NCI-H1417 (cell line): Measurements from ENCODE around the gene HRH1.

Source experiments
- DNase-seq, 3 experiments: peaks; one replicate each; lab custom pipeline; 2025; lab: John Stamatoyannopoulos, UW

HRH1 gene

GRCh38 chr3:11282250-11283138 lies 128.2 kb downstream of the HRH1 start:
- DNase-seq: no peak

- DNase-seq: no peak
Measured at GRCh38 chr3:11283139-11283475, 128.8 kb downstream of the HRH1 start.

- no peak for DNase-seq
Measured at GRCh38 chr3:11284011-11284410, 129.7 kb downstream of the HRH1 start.

- no peak for DNase-seq
Measured at GRCh38 chr3:11285471-11285870, 131.2 kb downstream of the HRH1 start.

- no peak for DNase-seq
Measured at GRCh38 chr3:11287404-11287803, 133.1 kb downstream of the HRH1 start.

GRCh38 chr3:11288021-11288491 lies 133.8 kb downstream of the HRH1 start:
- no peak for DNase-seq

GRCh38 chr3:11288786-11289637 lies 134.7 kb downstream of the HRH1 start:
- DNase-seq: no peak

- DNase-seq: no peak
Measured at GRCh38 chr3:11289864-11290263, 135.6 kb downstream of the HRH1 start.

GRCh38 chr3:11290743-11291680 lies 136.7 kb downstream of the HRH1 start:
- no peak for DNase-seq

GRCh38 chr3:11291808-11292207 lies 137.5 kb downstream of the HRH1 start:
- peak in 1 of 3 experiments; percentile 1 for DNase-seq

- no peak for DNase-seq
Measured at GRCh38 chr3:11297126-11297525, 142.8 kb downstream of the HRH1 start.

- DNase-seq: no peak
Measured at GRCh38 chr3:11300970-11301369, 146.7 kb downstream of the HRH1 start.

GRCh38 chr3:11302444-11302843 lies 148.2 kb downstream of the HRH1 start:
- DNase-seq: no peak

- no peak for DNase-seq
Measured at GRCh38 chr3:11304175-11304574, 149.9 kb downstream of the HRH1 start.

GRCh38 chr3:11305509-11305908 lies 151.2 kb downstream of the HRH1 start:
- DNase-seq: no peak

- no peak for DNase-seq
Measured at GRCh38 chr3:11306817-11307589, 152.7 kb downstream of the HRH1 start.

- DNase-seq: no peak
Measured at GRCh38 chr3:11307830-11308432, 153.6 kb downstream of the HRH1 start.

GRCh38 chr3:11310258-11310657 lies 156.0 kb downstream of the HRH1 start:
- no peak for DNase-seq

GRCh38 chr3:11312166-11312565 lies 157.9 kb downstream of the HRH1 start:
- no peak for DNase-seq
